ENCODE data around the gene SPATA2L.

GRCh38 chr16:89667633-89668032 is 33.9 kb downstream of the SPATA2L start:
- TF ChIP-seq CTCF (conservative IDR thresholded peaks at IDR 0.05; ENCODE audit: low read depth, low read length) (no peak), EZH2phosphoT487 (IDR thresholded peaks at IDR 0.05; ENCODE audit: borderline replicate concordance, low read length) (no peak)
